AG10803 (cell line): ENCODE results near the gene PLA2G6.

Experiments used
- DNase-seq: peaks from one replicate; pipeline ENCODE4 v3.0.0; 2010; ENCODE audit warnings: low read depth
- H3K4me3 ChIP-seq: 2 replicates; pipeline ENCODE4 v1.5.1; 2011; ENCODE audit warnings: mild to moderate bottlenecking, low read length, control low read depth
- TF ChIP-seq, protein P1 (sequence below): conservative IDR thresholded peaks from 2 replicates; pipeline ENCODE4 v1.5.1; 2011; ENCODE audit warnings: mild to moderate bottlenecking, low read length, control low read depth, inconsistent platforms

PLA2G6 gene

DNA sequence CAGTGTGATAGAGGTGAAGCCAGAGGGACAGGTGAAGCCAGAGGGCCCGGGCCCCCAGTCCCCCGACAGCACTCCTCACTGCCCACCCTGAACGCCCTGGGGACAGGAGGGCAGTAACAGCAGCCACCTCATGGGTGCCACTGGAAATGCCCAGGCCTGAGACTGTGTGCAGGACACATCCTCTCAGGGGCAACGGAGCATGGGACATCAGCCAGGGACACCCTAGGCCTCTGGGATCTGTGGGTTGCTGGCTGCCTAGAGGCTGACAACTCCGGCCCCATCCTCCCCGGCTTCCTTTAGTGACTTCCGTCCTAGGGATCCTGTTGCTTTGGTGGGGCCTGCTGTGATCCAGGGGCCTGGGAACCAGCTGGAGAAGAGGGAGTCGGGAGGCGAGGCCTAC is 53.8 kb downstream of the PLA2G6 start:
- TF ChIP-seq, protein P1, sequence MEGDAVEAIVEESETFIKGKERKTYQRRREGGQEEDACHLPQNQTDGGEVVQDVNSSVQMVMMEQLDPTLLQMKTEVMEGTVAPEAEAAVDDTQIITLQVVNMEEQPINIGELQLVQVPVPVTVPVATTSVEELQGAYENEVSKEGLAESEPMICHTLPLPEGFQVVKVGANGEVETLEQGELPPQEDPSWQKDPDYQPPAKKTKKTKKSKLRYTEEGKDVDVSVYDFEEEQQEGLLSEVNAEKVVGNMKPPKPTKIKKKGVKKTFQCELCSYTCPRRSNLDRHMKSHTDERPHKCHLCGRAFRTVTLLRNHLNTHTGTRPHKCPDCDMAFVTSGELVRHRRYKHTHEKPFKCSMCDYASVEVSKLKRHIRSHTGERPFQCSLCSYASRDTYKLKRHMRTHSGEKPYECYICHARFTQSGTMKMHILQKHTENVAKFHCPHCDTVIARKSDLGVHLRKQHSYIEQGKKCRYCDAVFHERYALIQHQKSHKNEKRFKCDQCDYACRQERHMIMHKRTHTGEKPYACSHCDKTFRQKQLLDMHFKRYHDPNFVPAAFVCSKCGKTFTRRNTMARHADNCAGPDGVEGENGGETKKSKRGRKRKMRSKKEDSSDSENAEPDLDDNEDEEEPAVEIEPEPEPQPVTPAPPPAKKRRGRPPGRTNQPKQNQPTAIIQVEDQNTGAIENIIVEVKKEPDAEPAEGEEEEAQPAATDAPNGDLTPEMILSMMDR, result no peak
- no peak for DNase-seq
- H3K4me3 ChIP-seq, result no peak overlapping the region

DNA sequence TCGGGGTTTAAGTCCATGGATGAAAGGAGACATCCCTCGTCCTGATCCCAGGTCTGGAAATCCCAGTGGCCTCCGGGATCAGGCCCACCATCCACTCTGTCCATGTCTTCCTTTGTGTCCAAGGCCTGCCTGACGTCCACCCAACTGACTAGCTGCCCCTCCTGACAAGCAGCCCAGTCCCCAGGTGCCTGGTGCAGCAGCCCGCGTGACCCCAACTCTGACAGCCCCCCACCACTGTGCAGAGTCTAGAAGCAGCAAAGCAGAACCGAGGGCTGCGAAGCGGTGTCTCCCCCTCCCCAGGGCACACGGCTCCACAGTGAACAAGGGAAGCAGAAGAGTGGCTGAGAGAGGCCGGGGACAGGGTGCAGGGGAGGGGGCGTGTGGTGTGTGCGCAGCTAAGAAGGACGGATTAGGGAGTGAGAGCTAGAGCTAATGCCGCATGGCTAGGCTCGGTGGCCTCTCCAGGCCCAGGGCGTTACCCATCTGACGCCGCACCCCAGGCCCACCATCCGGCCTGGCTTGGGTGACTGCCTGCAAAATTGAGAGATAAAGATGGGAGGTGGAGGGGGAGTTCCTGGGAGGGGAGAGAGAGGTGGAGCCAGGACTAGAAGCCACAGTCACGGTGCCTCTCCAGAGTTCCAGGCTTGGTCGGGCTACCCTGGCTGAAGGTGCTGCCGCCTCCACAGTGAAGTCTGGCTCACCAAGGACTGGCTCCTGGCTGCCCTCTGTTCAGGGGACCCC is 54.5 kb downstream of the PLA2G6 start:
- H3K4me3 ChIP-seq, result no peak overlapping the region
- DNase-seq, result no peak
- TF ChIP-seq, protein P1, result no peak

DNA sequence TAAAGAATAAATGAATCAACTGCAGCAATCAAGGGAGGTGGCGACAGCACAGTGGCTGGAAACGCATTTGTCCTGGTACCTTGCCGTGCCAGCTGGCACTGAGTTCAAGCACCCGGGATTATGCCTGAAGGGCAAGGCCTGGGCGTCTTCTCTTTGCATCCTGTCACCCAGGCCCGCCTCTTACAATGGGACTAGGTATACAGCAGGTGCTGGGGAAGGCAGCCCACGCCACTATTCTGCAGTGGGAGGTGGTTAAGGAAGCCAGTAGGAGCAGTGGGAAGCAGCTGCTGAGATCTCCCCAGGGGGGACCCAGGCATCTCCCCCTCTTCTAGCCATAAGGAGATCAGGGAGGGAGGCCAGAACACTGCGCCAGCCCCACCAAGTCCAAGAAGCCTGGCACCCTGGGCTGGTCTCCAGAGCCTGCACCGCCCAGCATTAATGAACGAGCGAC is 55.9 kb downstream of the PLA2G6 start:
- TF ChIP-seq, protein P1, result no peak
- H3K4me3 ChIP-seq, result no peak overlapping the region
- DNase-seq, result no peak

DNA sequence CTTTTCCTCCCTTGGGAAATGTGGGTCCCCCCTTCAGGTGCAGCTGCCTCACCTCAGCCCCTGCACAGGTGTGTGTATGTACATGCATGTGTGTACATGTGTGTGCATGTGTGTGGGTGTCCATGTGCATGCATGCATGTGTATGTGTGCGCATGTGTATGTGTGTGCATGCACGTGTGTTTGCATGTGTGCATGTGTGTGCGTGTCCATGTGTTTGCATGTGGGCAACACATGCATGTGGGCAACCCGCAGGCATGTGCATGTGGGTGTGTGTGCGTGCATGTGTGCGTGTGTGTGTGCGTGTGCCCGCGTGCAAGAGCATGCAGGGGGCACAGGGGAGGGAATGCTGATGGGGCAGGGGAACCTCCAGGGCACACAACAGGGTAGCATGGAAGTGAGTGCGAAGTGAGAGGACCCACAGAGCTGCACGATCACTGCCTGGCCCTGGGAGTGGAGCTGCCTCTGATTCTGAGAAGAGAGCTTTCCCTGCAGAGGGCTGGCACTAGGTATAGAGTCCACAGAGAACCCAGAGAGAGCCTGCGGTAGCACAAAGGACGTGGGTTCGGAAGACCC is 56.5 kb downstream of the PLA2G6 start:
- no peak for DNase-seq
- no peak overlapping the region for H3K4me3 ChIP-seq
- TF ChIP-seq, protein P1, result no peak

DNA sequence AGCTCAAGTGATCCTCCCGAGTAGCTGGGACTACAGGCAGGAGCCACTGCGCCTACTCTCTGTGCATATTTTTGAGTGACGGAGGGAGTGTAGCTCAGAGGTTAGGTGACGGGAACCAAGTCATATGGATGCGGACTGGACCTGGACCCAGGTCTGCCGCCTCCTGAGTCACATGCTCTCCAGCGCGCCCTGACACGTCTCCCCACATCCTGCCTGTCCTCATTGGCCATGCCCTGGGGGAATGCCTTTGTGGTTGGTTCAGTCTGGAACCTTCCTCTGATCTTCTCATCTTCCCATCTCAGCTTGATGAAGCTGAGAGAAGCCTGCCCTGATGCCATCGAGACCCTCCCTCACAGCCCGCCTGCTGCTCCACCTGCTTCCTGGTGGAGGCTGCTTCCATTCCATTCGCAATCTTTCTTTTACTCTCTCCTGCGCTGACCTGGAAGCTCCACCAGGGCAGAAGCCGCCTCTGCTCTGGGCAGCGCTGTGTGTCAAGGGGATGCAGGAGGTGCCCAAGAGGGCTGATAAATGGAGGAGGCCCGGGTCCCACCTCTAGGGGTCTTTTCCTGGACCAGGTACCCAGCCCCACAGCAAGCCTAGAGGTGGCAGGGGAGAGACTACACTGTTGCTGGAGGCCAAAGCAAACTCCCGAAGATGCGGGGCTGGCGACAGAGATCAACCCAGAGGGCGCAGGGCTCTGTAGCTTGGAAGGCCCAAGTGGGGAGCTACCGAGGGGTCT is 57.2 kb downstream of the PLA2G6 start:
- no peak for DNase-seq
- TF ChIP-seq, protein P1, result no peak
- H3K4me3 ChIP-seq, result no peak overlapping the region

DNA sequence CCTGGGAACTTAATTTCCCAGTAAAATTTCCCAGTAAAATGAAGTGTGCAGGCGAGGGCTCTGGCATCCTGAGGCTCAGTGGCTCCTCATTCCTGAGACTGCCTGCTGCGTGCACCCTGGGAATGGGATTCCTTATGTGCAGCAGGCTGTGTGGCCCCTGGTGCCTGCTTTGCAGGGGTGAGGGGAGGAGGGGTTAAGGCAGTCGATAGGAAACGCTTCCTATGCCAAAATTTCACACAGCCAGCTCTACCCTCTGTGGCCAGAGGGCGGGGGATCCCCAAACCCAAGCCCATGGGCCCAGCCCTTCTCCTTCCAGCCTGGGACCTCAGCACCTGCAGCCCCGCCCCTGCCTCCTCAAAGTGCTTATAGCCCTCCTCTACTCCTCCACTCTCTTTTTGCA is 59.0 kb downstream of the PLA2G6 start:
- TF ChIP-seq, protein P1, result no peak
- no peak for DNase-seq
- no peak overlapping the region for H3K4me3 ChIP-seq
